ENCODE data around the gene DAPK1. TPM values are rescaled to one million over a fixed set of nuclear protein-coding genes. Genes with fewer than 3 reads are reported as not detected.

Gene DAPK1
- total RNA-seq, 1 donor from 2014 or later: 35.1 TPM

- Histone ChIP-seq H3K9ac (ENCODE audit: low read length) (no peak overlapping the region), H3K4me1 (ENCODE audit: insufficient read depth, low read length) (peaks cover 10% of the 10 kb centered on the region), H3K4me2 (ENCODE audit: low read length) (no peak overlapping the region), H2AFZ (ENCODE audit: low read depth, low read length) (no peak overlapping the region), H3K9me3 (ENCODE audit: insufficient read depth, low read depth, low read length) (no peaks in the 10 kb centered on the region), H3K79me2 (ENCODE audit: insufficient read depth, low read length) (no peaks in the 10 kb centered on the region), H3K27me3 (ENCODE audit: insufficient read depth, low read length) (no peaks in the 10 kb centered on the region), H4K20me1 (ENCODE audit: insufficient read depth, low read length) (no peaks in the 10 kb centered on the region), H3K27ac (ENCODE audit: low read depth, low read length) (no peak overlapping the region), H3K36me3 (ENCODE audit: insufficient read depth, low read length) (no peaks in the 10 kb centered on the region), H3K4me3 (ENCODE audit: insufficient read depth, low read depth, low read length) (no peak overlapping the region)
- Mint-ChIP-seq H3K4me3 (ENCODE audit: unreplicated experiment) (no peak overlapping the region), H3K27ac (ENCODE audit: unreplicated experiment) (no peak overlapping the region), H3K27me3 (ENCODE audit: low read depth, unreplicated experiment) (no peaks in the 10 kb centered on the region), H3K4me1 (ENCODE audit: low read depth, unreplicated experiment) (peaks cover 12% of the 10 kb centered on the region), H3K9me3 (ENCODE audit: unreplicated experiment) (no peaks in the 10 kb centered on the region), H3K36me3 (ENCODE audit: low read depth, unreplicated experiment) (peaks cover 10% of the 10 kb centered on the region)
- FAIRE-seq: no peak
- DNase-seq (ENCODE audit: low read depth): no peak
- TF ChIP-seq CTCF (IDR thresholded peaks at IDR 0.05; ENCODE audit: insufficient read depth, low read depth, low read length): no peak
- TF ChIP-seq EZH2 (IDR thresholded peaks at IDR 0.05; ENCODE audit: insufficient read depth, low read length): no peak
Measured at GRCh38 chr9:87641067-87641466, 143.4 kb downstream of the DAPK1 start.

GRCh38 chr9:87642330-87643106, 144.9 kb downstream of the DAPK1 start:
- Mint-ChIP-seq H3K36me3 (ENCODE audit: low read depth, unreplicated experiment) (peaks cover 10% of the 10 kb centered on the region), H3K9me3 (ENCODE audit: unreplicated experiment) (no peaks in the 10 kb centered on the region), H3K27ac (ENCODE audit: unreplicated experiment) (no peak overlapping the region), H3K4me1 (ENCODE audit: low read depth, unreplicated experiment) (peaks cover 12% of the 10 kb centered on the region), H3K4me3 (ENCODE audit: unreplicated experiment) (no peak overlapping the region), H3K27me3 (ENCODE audit: low read depth, unreplicated experiment) (no peaks in the 10 kb centered on the region)
- no peaks in the 10 kb centered on the region for H3K27me3 ChIP-seq (ENCODE audit: insufficient read depth, low read length)
- H3K4me1 ChIP-seq (ENCODE audit: insufficient read depth, low read length): peaks cover 10% of the 10 kb centered on the region
- H2AFZ ChIP-seq (ENCODE audit: low read depth, low read length): no peak overlapping the region
- H3K9me3 ChIP-seq (ENCODE audit: insufficient read depth, low read depth, low read length): no peaks in the 10 kb centered on the region
- no peak for TF ChIP-seq EZH2 (IDR thresholded peaks at IDR 0.05; ENCODE audit: insufficient read depth, low read length)
- TF ChIP-seq CTCF (IDR thresholded peaks at IDR 0.05; ENCODE audit: insufficient read depth, low read depth, low read length): no peak
- no peaks in the 10 kb centered on the region for H3K36me3 ChIP-seq (ENCODE audit: insufficient read depth, low read length)
- H4K20me1 ChIP-seq (ENCODE audit: insufficient read depth, low read length): no peaks in the 10 kb centered on the region
- DNase-seq (ENCODE audit: low read depth) (no peak), FAIRE-seq (no peak)
- no peak overlapping the region for H3K4me2 ChIP-seq (ENCODE audit: low read length)
- H3K27ac ChIP-seq (ENCODE audit: low read depth, low read length): no peak overlapping the region
- H3K4me3 ChIP-seq (ENCODE audit: insufficient read depth, low read depth, low read length): no peak overlapping the region
- H3K79me2 ChIP-seq (ENCODE audit: insufficient read depth, low read length): no peaks in the 10 kb centered on the region
- no peak overlapping the region for H3K9ac ChIP-seq (ENCODE audit: low read length)

GRCh38 chr9:87643107-87643650, 145.5 kb downstream of the DAPK1 start:
- Histone ChIP-seq H3K4me2 (ENCODE audit: low read length) (no peak overlapping the region), H3K79me2 (ENCODE audit: insufficient read depth, low read length) (no peaks in the 10 kb centered on the region), H3K36me3 (ENCODE audit: insufficient read depth, low read length) (no peaks in the 10 kb centered on the region), H4K20me1 (ENCODE audit: insufficient read depth, low read length) (no peaks in the 10 kb centered on the region), H3K27me3 (ENCODE audit: insufficient read depth, low read length) (no peaks in the 10 kb centered on the region), H3K4me1 (ENCODE audit: insufficient read depth, low read length) (peaks cover 10% of the 10 kb centered on the region), H2AFZ (ENCODE audit: low read depth, low read length) (no peak overlapping the region), H3K9ac (ENCODE audit: low read length) (no peak overlapping the region), H3K9me3 (ENCODE audit: insufficient read depth, low read depth, low read length) (no peaks in the 10 kb centered on the region), H3K27ac (ENCODE audit: low read depth, low read length) (no peak overlapping the region), H3K4me3 (ENCODE audit: insufficient read depth, low read depth, low read length) (no peak overlapping the region)
- Mint-ChIP-seq H3K4me1 (ENCODE audit: low read depth, unreplicated experiment) (peaks cover 12% of the 10 kb centered on the region), H3K9me3 (ENCODE audit: unreplicated experiment) (no peaks in the 10 kb centered on the region), H3K36me3 (ENCODE audit: low read depth, unreplicated experiment) (peaks cover 10% of the 10 kb centered on the region), H3K27ac (ENCODE audit: unreplicated experiment) (no peak overlapping the region), H3K4me3 (ENCODE audit: unreplicated experiment) (no peak overlapping the region), H3K27me3 (ENCODE audit: low read depth, unreplicated experiment) (no peaks in the 10 kb centered on the region)
- TF ChIP-seq CTCF (IDR thresholded peaks at IDR 0.05; ENCODE audit: insufficient read depth, low read depth, low read length): no peak
- no peak for TF ChIP-seq EZH2 (IDR thresholded peaks at IDR 0.05; ENCODE audit: insufficient read depth, low read length)
- FAIRE-seq: no peak
- DNase-seq (ENCODE audit: low read depth): no peak
